GM12873 (cell line): Measurements from ENCODE around the gene CTCF.

Source experiments
- CTCF ChIP-seq: IDR thresholded peaks from 2 replicates; pipeline ENCODE4 v1.5.1; 2012; ENCODE audit warnings: low read depth, mild to moderate bottlenecking, moderate library complexity, low read length, control low read depth; ENCODE audit not compliant: insufficient read depth; ENCODE audit errors: missing control alignments

CTCF gene

GRCh38 chr16:67593701-67594100 is 31.4 kb downstream of the CTCF start:
- no peak for TF ChIP-seq CTCF

GRCh38 chr16:67594256-67594915 is 32.1 kb downstream of the CTCF start:
- no peak for TF ChIP-seq CTCF

- TF ChIP-seq CTCF, result no peak
These were observed 32.6 kb downstream of the CTCF start for GRCh38 chr16:67594956-67595355.

- no peak for TF ChIP-seq CTCF
These were observed 36.2 kb downstream of the CTCF start for GRCh38 chr16:67598527-67598926.

GRCh38 chr16:67605641-67606040 is 43.3 kb downstream of the CTCF start:
- no peak for TF ChIP-seq CTCF

GRCh38 chr16:67606632-67607031 is 44.3 kb downstream of the CTCF start:
- TF ChIP-seq CTCF, result no peak

- no peak for TF ChIP-seq CTCF
These were observed 46.0 kb downstream of the CTCF start for GRCh38 chr16:67608364-67608763.
